B cell (primary cell): ENCODE measurements around the gene COL2A1.

Experiments used
- CTCF ChIP-seq: fragments of 200-600 bp; IDR thresholded peaks from one replicate; pipeline ENCODE4 v1.8.0; 2022; ENCODE audit warnings: antibody characterized with exemption, mild to moderate bottlenecking
- EZH2 ChIP-seq: IDR thresholded peaks from 2 replicates; pipeline ENCODE4 v1.6.1; 2012; ENCODE audit warnings: borderline replicate concordance, low read depth, mild to moderate bottlenecking, moderate library complexity, low read length; ENCODE audit not compliant: insufficient read depth, poor library complexity, severe bottlenecking

- TF ChIP-seq EZH2 (no peak), CTCF (no peak)
Observed at GRCh38 chr12:47995981-47996401, 8.3 kb downstream of the COL2A1 start.
